Head of caudate nucleus (tissue), 42 donors: ENCODE results near the gene DNMT3A.
"Not testable (repeated sequence)": the region's sequence is repeated elsewhere in the genome, so short reads cannot be mapped to it uniquely, and the experiment has no call there.

Source experiments
- DNase-seq, 42 donors: peaks; one replicate each; pipeline versions ENCODE4 v3.0.0 to v3.0.0-alpha.2; 2020 to 2021; ENCODE audit warnings: mixed read lengths in 7 of 42
- intact Hi-C: fragments of 100-400 bp; cut with DNase I; formaldehyde crosslinking; loops from one replicate; pipeline ENCODE4 v1.15.0; 2022

Gene DNMT3A

GRCh38 chr2:25280051-25280687, 61.6 kb downstream of the DNMT3A start:
- intact Hi-C loops: no loop called here
- peak in 1 of 42 donors; percentile 57 for DNase-seq

- intact Hi-C loops: no loop called here
Measured at GRCh38 chr2:25279091-25279651, 62.6 kb downstream of the DNMT3A start.

GRCh38 chr2:25276569-25277465, 64.9 kb downstream of the DNMT3A start:
- intact Hi-C loops: no loop called here
- peak in 37 of 42 donors; percentile 48 to 84 (median 73) for DNase-seq

More at GRCh38 chr2:25279091-25279651, 62.6 kb downstream of the DNMT3A start:
- DNase-seq: peak in 40 of 42 donors; percentile 39 to 86 (median 71)

GRCh38 chr2:25275575-25275965, 66.2 kb downstream of the DNMT3A start:
- intact Hi-C loops: no loop called here
- DNase-seq: no peak

GRCh38 chr2:25274868-25275574, 66.7 kb downstream of the DNMT3A start:
- no peak for DNase-seq
- intact Hi-C loops: no loop called here

GRCh38 chr2:25273985-25274535, 67.7 kb downstream of the DNMT3A start:
- no peak for DNase-seq
- intact Hi-C loops: no loop called here

- DNase-seq, intact Hi-C loops: not testable (repeated sequence)
Measured at GRCh38 chr2:25272705-25273104, 69.0 kb downstream of the DNMT3A start.

GRCh38 chr2:25270061-25270460, 71.7 kb downstream of the DNMT3A start:
- no peak for DNase-seq
- intact Hi-C loops: no loop called here

- no peak for DNase-seq
- intact Hi-C loops: no loop called here
Measured at GRCh38 chr2:25269233-25269632, 72.5 kb downstream of the DNMT3A start.

GRCh38 chr2:25268139-25268538, 73.6 kb downstream of the DNMT3A start:
- no peak for DNase-seq
- intact Hi-C loops: no loop called here

- DNase-seq: no peak
- intact Hi-C loops: no loop called here
Measured at GRCh38 chr2:25266399-25266798, 75.3 kb downstream of the DNMT3A start.

- no peak for DNase-seq
- intact Hi-C loops: no loop called here
Measured at GRCh38 chr2:25265802-25266201, 75.9 kb downstream of the DNMT3A start.

- intact Hi-C loops: no loop called here
- DNase-seq: no peak
Measured at GRCh38 chr2:25265001-25265400, 76.7 kb downstream of the DNMT3A start.

GRCh38 chr2:25262288-25262687, 79.4 kb downstream of the DNMT3A start:
- intact Hi-C loops: no loop called here
- DNase-seq: no peak

- DNase-seq: no peak
- intact Hi-C loops: no loop called here
Measured at GRCh38 chr2:25259737-25260124, 82.0 kb downstream of the DNMT3A start.

- DNase-seq: no peak
- intact Hi-C loops: no loop called here
Measured at GRCh38 chr2:25258847-25259736, 82.6 kb downstream of the DNMT3A start.

GRCh38 chr2:25257931-25258846, 83.5 kb downstream of the DNMT3A start:
- DNase-seq: peak in 2 of 42 donors; percentile 58
- intact Hi-C loops: no loop called here
